ENCODE results near the gene CRYBG1.

DNA sequence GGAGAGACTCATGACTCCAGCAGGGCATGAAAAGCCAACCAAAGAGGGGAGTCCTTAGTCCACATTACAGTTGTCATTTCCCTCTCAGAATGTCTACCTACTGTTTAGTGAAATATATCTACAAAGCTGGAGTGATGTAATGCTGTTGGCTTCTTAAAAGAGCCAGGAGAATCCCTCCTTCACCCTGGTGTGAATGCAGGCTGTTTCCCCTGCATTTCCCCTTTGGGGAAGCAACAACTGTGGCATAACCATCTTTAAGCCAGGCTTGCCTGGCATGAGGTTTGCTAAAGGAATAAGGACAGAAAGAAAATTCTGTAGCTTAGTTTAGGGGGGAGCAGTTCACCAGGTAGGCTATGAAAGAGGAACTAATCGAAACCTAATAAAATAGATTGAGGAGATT, 129.5 kb downstream of the CRYBG1 start:
- TF ChIP-seq EZH2 (IDR thresholded peaks at IDR 0.05) = no peak
- TF ChIP-seq, protein P1, sequence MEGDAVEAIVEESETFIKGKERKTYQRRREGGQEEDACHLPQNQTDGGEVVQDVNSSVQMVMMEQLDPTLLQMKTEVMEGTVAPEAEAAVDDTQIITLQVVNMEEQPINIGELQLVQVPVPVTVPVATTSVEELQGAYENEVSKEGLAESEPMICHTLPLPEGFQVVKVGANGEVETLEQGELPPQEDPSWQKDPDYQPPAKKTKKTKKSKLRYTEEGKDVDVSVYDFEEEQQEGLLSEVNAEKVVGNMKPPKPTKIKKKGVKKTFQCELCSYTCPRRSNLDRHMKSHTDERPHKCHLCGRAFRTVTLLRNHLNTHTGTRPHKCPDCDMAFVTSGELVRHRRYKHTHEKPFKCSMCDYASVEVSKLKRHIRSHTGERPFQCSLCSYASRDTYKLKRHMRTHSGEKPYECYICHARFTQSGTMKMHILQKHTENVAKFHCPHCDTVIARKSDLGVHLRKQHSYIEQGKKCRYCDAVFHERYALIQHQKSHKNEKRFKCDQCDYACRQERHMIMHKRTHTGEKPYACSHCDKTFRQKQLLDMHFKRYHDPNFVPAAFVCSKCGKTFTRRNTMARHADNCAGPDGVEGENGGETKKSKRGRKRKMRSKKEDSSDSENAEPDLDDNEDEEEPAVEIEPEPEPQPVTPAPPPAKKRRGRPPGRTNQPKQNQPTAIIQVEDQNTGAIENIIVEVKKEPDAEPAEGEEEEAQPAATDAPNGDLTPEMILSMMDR (IDR thresholded peaks at IDR 0.05) = no peak

Data from neural progenitor cell (in vitro differentiated cells).